HL-60 (cell line): Measurements from ENCODE around the gene ZBTB34.

Experiments
- GABPA ChIP-seq: IDR thresholded peaks from 2 replicates; pipeline ENCODE4 v1.6.1; 2012; ENCODE audit warnings: low read depth
- POLR2AphosphoS5 ChIP-seq: IDR thresholded peaks from 2 replicates; pipeline ENCODE4 v1.6.1; 2012; ENCODE audit warnings: low read depth
- TF ChIP-seq, protein P1 (sequence below): IDR thresholded peaks from 2 replicates; pipeline ENCODE4 v1.6.1; 2012; ENCODE audit warnings: low read depth; ENCODE audit not compliant: insufficient replicate concordance
- TF ChIP-seq, protein P2 (sequence below): IDR thresholded peaks from one replicate; pipeline ENCODE4 v1.5.1; 2011; ENCODE audit warnings: low read length, control low read depth, inconsistent platforms; ENCODE audit not compliant: insufficient read depth

DNA sequence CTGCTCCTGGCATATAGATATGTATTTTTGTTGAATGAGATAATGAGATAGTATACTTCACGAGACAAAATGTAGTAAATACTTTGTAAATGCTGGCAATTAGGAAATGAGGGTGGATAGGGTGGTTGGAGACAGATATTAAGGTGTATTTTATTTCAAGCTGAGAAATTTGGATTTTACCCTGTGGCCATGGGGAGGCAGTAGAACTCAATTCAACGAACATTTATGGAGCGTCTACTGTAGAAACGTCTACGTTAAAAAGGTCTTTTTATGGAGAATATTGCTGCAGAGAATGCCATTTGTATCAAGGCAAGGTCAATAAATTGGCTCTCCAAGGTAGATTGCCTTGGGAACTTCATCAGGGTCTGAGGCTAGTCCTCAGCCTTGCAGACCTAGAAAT lies 32.6 kb downstream of the ZBTB34 start:
- TF ChIP-seq, protein P1, sequence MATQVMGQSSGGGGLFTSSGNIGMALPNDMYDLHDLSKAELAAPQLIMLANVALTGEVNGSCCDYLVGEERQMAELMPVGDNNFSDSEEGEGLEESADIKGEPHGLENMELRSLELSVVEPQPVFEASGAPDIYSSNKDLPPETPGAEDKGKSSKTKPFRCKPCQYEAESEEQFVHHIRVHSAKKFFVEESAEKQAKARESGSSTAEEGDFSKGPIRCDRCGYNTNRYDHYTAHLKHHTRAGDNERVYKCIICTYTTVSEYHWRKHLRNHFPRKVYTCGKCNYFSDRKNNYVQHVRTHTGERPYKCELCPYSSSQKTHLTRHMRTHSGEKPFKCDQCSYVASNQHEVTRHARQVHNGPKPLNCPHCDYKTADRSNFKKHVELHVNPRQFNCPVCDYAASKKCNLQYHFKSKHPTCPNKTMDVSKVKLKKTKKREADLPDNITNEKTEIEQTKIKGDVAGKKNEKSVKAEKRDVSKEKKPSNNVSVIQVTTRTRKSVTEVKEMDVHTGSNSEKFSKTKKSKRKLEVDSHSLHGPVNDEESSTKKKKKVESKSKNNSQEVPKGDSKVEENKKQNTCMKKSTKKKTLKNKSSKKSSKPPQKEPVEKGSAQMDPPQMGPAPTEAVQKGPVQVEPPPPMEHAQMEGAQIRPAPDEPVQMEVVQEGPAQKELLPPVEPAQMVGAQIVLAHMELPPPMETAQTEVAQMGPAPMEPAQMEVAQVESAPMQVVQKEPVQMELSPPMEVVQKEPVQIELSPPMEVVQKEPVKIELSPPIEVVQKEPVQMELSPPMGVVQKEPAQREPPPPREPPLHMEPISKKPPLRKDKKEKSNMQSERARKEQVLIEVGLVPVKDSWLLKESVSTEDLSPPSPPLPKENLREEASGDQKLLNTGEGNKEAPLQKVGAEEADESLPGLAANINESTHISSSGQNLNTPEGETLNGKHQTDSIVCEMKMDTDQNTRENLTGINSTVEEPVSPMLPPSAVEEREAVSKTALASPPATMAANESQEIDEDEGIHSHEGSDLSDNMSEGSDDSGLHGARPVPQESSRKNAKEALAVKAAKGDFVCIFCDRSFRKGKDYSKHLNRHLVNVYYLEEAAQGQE: no peak
- TF ChIP-seq, protein P2, sequence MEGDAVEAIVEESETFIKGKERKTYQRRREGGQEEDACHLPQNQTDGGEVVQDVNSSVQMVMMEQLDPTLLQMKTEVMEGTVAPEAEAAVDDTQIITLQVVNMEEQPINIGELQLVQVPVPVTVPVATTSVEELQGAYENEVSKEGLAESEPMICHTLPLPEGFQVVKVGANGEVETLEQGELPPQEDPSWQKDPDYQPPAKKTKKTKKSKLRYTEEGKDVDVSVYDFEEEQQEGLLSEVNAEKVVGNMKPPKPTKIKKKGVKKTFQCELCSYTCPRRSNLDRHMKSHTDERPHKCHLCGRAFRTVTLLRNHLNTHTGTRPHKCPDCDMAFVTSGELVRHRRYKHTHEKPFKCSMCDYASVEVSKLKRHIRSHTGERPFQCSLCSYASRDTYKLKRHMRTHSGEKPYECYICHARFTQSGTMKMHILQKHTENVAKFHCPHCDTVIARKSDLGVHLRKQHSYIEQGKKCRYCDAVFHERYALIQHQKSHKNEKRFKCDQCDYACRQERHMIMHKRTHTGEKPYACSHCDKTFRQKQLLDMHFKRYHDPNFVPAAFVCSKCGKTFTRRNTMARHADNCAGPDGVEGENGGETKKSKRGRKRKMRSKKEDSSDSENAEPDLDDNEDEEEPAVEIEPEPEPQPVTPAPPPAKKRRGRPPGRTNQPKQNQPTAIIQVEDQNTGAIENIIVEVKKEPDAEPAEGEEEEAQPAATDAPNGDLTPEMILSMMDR: no peak
- TF ChIP-seq POLR2AphosphoS5: no peak
- no peak for TF ChIP-seq GABPA
